Esophagus muscularis mucosa (tissue), 4 donors: Measurements from ENCODE around the gene KRTAP10-3. TPM values are rescaled to one million over a fixed set of nuclear protein-coding genes. Genes with fewer than 3 reads are reported as not detected.

Source experiments
- DNase-seq: peaks from one replicate; pipeline ENCODE4 v3.0.0-alpha.2; 2017; ENCODE audit errors: extremely low spot score
- H3K27ac ChIP-seq, 4 donors: fragments of 200-600 bp; sonication (generic); replicated peaks in 1 of 4; 1 replicate in 3 of 4; 2 replicates in 1 of 4; pipeline ENCODE4 v1.5.1; 2016 to 2019; ENCODE audit warnings: mild to moderate bottlenecking in 1 of 4
- H3K27me3 ChIP-seq, 4 donors: fragments of 200-600 bp; sonication (generic); one replicate each; pipeline versions ENCODE4 v1.5.1 to v1.6.0; 2016 to 2019
- H3K36me3 ChIP-seq, 4 donors: fragments of 200-600 bp; sonication (generic); one replicate each; pipeline ENCODE4 v1.5.1; 2016 to 2019
- H3K4me1 ChIP-seq, 4 donors: fragments of 200-600 bp; sonication (generic); one replicate each; pipeline ENCODE4 v1.5.1; 2016 to 2019
- H3K4me3 ChIP-seq, 4 donors: fragments of 200-600 bp; sonication (generic); 1 replicate in 2 of 4; 2 replicates in 2 of 4; pipeline ENCODE4 v1.5.1; 2016 to 2019; ENCODE audit warnings: mild to moderate bottlenecking in 4 of 4, moderate library complexity in 1 of 4
- H3K9me3 ChIP-seq, 4 donors: fragments of 200-600 bp; sonication (generic); 1 replicate in 3 of 4; 2 replicates in 1 of 4; pipeline ENCODE4 v1.5.1; 2016 to 2019
- EP300 ChIP-seq: sonication (generic); formaldehyde crosslinking; IDR thresholded peaks from one replicate; pipeline ENCODE4 v1.6.1; 2017; ENCODE audit warnings: antibody characterized with exemption
- POLR2A ChIP-seq: fragments of 450-650 bp; IDR thresholded peaks from one replicate; pipeline ENCODE4 v1.6.1; 2017; ENCODE audit warnings: antibody characterized with exemption, moderate library complexity, mild to moderate bottlenecking, low read depth
- POLR2AphosphoS5 ChIP-seq, 2 donors: sonication (generic); formaldehyde crosslinking; IDR thresholded peaks; one replicate each; pipeline ENCODE4 v1.6.1; 2017; ENCODE audit warnings: antibody characterized with exemption in 2 of 2
- WGBS: methylation state at CpG from one replicate; pipeline ENCODE4 v1.1.5; 2018; 5-methylcytosine and 5-hydroxymethylcytosine counted together
- intact Hi-C: fragments of 100-400 bp; cut with DNase I; formaldehyde crosslinking; loops from one replicate; pipeline ENCODE4 v1.15.1; 2023
- total RNA-seq, 4 donors: library from RNA; depleted of rRNA; stranded (reverse); fragments of >200 nt; gene quantifications; one replicate each; pipeline versions ENCODE4 v1.1.0 to v1.2.1, GENCODE V29; 2016
- TF ChIP-seq, protein P1 (sequence below), 3 experiments: fragments of 200-600 bp in 2 of 3; fragments of 450-650 bp in 1 of 3; sonication (generic) in 2 of 3; IDR thresholded peaks; one replicate each; pipeline ENCODE4 v1.5.1; 2017 to 2019; ENCODE audit warnings: antibody characterized with exemption in 3 of 3, mild to moderate bottlenecking in 2 of 3, moderate library complexity in 1 of 3

KRTAP10-3 gene
- total RNA-seq, 4 donors from 2014 or later = not detected

DNA sequence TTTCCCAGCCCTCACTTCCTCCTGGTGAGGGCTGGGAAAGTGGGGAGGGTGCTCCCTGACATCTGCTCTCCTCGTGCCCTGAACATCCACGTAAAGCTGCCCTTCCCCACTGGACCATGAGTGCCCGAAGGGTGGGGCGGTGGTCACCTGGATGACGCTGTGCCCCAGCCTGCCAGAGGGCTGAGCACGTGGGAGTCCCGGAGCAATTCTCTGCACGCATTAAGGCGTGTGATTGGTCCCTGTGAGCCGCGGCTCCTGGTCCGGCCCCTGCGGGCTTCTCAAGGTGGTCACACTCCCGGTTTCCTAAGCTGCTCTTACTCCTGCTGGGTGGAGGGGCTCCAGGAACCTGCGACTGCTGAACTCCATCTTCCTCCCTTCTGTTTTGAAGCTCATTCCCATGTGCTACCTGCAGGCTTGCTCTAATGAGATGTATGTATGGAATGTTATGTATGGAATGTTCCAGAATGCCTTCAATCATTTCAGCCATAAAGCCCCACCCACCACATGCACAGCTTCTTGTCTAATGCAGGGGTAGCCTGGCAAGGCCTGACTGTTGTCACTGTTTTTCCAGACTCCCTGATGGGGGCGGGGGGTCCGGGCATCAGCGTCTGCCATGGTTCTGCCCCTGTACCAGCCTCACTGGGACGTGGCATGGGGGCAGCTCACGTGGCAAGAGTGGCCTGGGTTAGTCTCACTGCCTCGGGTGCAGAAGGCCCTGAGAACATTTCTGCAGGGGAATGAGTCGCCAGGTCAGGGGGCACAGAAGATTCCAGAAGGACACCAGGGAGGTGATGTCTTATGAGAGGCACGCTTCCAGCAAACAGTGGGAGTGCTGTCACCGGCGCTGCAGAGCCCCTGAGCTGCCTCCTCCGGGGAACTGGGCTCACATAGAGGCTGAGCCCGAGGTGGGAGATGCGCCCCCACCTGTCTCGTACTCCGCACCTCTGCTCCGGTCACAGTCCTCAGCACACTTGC lies 38.0 kb downstream of the KRTAP10-3 start:
- no peaks in the 10 kb centered on the region for H3K4me1 ChIP-seq
- H3K9me3 ChIP-seq = no peaks in the 10 kb centered on the region
- H3K27me3 ChIP-seq = peaks cover 0 to 20% (median 0%) of the 10 kb centered on the region in 4 donors
- no peaks in the 10 kb centered on the region for H3K36me3 ChIP-seq
- TF ChIP-seq POLR2AphosphoS5 (IDR thresholded peaks at IDR 0.05) (no peak), EP300 (no peak), POLR2A (no peak)
- TF ChIP-seq, protein P1, sequence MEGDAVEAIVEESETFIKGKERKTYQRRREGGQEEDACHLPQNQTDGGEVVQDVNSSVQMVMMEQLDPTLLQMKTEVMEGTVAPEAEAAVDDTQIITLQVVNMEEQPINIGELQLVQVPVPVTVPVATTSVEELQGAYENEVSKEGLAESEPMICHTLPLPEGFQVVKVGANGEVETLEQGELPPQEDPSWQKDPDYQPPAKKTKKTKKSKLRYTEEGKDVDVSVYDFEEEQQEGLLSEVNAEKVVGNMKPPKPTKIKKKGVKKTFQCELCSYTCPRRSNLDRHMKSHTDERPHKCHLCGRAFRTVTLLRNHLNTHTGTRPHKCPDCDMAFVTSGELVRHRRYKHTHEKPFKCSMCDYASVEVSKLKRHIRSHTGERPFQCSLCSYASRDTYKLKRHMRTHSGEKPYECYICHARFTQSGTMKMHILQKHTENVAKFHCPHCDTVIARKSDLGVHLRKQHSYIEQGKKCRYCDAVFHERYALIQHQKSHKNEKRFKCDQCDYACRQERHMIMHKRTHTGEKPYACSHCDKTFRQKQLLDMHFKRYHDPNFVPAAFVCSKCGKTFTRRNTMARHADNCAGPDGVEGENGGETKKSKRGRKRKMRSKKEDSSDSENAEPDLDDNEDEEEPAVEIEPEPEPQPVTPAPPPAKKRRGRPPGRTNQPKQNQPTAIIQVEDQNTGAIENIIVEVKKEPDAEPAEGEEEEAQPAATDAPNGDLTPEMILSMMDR (IDR thresholded peaks at IDR 0.05) = no peak
- no peak overlapping the region for H3K27ac ChIP-seq
- DNase-seq = no peak
- H3K4me3 ChIP-seq = no peak overlapping the region
- intact Hi-C loops = no loop called here
- 89% methylated on average over 25 of the region's 31 CpGs for WGBS

DNA sequence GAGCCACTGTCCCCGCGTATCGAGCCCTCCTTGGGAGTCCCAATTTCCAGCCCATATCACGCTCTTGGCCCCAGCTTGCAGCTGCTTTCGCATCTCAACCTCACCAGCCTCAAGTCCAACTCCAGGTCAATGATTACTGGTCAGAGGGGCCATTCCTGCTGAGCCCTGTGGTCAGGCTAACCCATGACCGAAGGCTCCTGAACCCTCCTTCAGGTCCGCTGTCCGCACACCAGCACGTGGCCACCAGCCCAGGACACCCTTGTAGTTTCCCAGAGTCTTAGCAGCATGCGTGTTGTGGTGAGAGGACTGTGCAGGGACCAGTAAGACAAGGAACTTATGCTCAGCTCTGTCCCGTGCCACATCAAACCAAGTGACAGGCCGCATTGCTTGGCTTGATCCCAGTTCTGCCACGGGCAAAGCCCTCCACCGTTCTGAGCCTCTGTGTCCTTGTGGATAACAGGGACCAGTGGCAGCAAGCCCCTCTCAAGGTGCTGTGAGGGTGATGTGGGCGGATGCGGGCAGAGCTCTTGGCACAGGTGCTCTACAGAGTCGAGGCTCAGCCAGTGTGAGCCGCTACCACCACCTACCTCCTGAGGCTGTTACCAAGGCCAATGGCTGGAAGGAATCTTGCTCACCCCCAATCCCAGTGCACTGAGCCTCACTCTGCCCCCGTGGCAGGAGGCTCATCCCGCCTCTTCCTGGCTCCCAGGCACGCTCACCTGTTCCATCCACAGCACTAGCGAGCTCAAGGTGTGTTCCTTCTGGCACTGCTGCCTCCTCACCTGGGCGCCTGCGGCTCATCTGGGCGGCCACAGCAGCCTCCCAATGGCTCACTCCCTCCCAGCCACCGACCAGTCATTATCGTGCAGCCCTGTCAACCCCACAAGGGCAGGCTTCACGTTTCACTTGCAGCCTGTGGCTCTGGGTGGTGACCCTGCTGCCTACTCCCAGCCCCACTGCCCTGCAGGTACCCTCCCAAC lies 39.0 kb downstream of the KRTAP10-3 start:
- H3K27me3 ChIP-seq = peaks cover 0 to 20% (median 0%) of the 10 kb centered on the region in 4 donors
- H3K36me3 ChIP-seq = no peaks in the 10 kb centered on the region
- intact Hi-C loops = no loop called here
- no peak overlapping the region for H3K4me3 ChIP-seq
- H3K4me1 ChIP-seq = no peaks in the 10 kb centered on the region
- no peaks in the 10 kb centered on the region for H3K9me3 ChIP-seq
- TF ChIP-seq POLR2A (no peak), POLR2AphosphoS5 (IDR thresholded peaks at IDR 0.05) (no peak), EP300 (no peak)
- TF ChIP-seq, protein P1 (IDR thresholded peaks at IDR 0.05) = no peak
- DNase-seq = no peak
- 79% methylated on average over 11 of the region's 28 CpGs for WGBS
- no peak overlapping the region for H3K27ac ChIP-seq

DNA sequence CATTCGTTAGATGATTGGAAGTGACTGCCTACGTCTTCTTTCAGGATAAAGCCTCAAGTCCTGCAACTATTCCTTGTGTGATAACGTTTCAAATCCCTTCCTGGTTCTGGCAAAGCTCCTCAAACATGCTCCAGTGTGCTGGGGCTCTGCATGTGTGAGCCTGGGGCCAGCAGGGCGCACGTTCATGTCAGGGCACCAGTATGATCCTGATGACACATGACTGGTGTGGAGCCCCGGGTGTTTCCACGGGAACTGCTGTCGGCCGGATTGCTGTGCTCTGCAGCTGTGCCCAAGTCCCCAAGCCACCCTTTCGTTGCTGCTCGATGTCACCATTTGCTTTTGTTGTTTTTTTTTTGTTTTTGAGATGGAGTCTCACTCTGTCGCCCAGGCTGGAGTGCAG lies 39.9 kb downstream of the KRTAP10-3 start:
- H3K9me3 ChIP-seq = no peaks in the 10 kb centered on the region
- WGBS = 80% methylated on average over 12 of the region's 12 CpGs
- no peak overlapping the region for H3K27ac ChIP-seq
- no peak overlapping the region for H3K4me3 ChIP-seq
- H3K36me3 ChIP-seq = no peaks in the 10 kb centered on the region
- TF ChIP-seq POLR2AphosphoS5 (IDR thresholded peaks at IDR 0.05) (no peak), EP300 (no peak), POLR2A (no peak)
- TF ChIP-seq, protein P1 (IDR thresholded peaks at IDR 0.05) = no peak
- no peak for DNase-seq
- intact Hi-C loops = no loop called here
- no peaks in the 10 kb centered on the region for H3K4me1 ChIP-seq
- peaks cover 0 to 20% (median 0%) of the 10 kb centered on the region in 4 donors for H3K27me3 ChIP-seq

DNA sequence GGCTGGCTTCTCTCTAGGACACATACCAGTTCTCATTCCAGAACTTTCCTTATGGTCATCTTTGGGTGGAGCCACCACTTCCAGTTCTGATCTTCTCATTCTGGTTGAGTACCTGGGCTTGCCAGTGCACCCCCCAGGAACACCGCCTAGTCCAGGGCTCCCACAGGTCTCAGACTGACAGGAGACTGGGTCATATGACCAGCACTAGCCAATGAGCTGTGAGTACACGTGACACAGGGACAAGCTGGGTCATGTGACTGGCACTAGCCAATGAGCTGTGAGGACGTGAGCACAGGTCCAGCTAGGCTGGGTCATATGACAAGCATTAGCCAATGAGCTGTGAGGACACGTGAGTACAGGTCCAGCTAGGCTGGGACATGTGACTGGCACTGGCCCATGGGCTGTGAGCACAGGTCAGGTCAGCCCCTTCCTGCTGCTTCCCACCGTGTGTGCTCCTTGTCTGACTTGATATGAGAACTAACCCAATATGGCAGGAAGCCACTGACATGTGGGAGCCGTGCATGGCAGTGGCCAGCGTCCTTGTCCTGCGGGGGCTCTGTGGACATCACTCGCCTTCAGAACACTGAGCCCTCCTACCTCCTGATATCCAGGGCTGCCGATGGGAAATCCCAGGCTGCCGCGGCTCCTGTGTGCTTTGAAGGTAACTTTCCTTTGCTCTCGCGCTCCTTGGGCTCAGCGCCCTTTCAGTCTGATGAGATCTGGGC lies 41.3 kb downstream of the KRTAP10-3 start:
- Histone ChIP-seq H3K4me3 (no peak overlapping the region), H3K36me3 (no peaks in the 10 kb centered on the region), H3K9me3 (no peaks in the 10 kb centered on the region), H3K27ac (no peak overlapping the region), H3K4me1 (no peaks in the 10 kb centered on the region), H3K27me3 (peaks cover 0 to 22% (median 0%) of the 10 kb centered on the region in 4 donors)
- intact Hi-C loops = no loop called here
- WGBS = 67% methylated on average over 14 of the region's 15 CpGs
- no peak for TF ChIP-seq POLR2A
- no peak for TF ChIP-seq EP300
- TF ChIP-seq, protein P1 (IDR thresholded peaks at IDR 0.05) = no peak
- TF ChIP-seq POLR2AphosphoS5 (IDR thresholded peaks at IDR 0.05) = no peak
- DNase-seq = no peak
